ENCODE results near the gene GSDME. TPM values are rescaled to one million over a fixed set of nuclear protein-coding genes. Genes with fewer than 3 reads are reported as not detected.
A peak's percentile ranks its signal among the peaks of the same experiment; 100 is the strongest.

Gene GSDME
- total RNA-seq, 8 experiments from 2014 or later, result 12.4 to 40.1 (median 20.5) TPM

GRCh38 chr7:24709585-24710360, 47.5 kb downstream of the GSDME start:
- no peaks in the 10 kb centered on the region for H3K4me1 ChIP-seq (replicated peaks in 1 of 2)
- WGBS, 10 experiments, result 80 to 100% (median 98%) methylated on average over 2 to 9 of the region's 15 CpGs; no CpG with 5 or more reads in 2 of the 10 experiments
- H3K4me3 ChIP-seq, result no peak overlapping the region
- in situ Hi-C loops (cut with MboI; ENCODE audit: low pct_unique_long_range_greater_than_20kb in 2 of 9, low sequenced_read_pairs in 9 of 9, unreplicated experiment in 9 of 9), result no loop called here
- no peak overlapping the region for H3K27ac ChIP-seq
- no peak for ATAC-seq (replicated peaks in 6 of 8)

DNA sequence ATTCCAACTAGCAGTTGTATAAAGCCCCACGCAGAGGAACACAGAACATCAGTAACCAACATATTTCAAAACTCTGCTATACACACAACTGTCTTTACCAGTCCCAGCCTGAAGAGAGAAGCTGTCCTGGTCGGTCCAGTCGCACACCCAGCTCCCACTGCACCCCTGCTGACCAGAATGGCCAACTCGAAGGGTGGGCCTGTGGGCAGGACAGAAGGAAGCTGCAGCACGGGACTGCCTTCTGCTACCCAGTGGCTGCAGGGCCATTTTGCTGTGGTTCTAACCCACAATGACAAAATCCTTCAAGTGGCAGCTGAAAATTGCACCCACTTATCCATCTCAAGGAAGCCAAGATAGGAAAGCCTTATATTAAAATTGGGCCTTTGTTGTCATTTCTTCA, 48.2 kb downstream of the GSDME start:
- Histone ChIP-seq H3K4me3 (no peak overlapping the region), H3K27ac (no peak overlapping the region), H3K4me1 (replicated peaks in 1 of 2) (no peaks in the 10 kb centered on the region)
- 89 to 100% (median 100%) methylated on average over 1 to 5 of the region's 5 CpGs; no CpG with 5 or more reads in 2 of the 10 experiments for WGBS, 10 experiments
- ATAC-seq (replicated peaks in 6 of 8), result no peak
- in situ Hi-C loops (cut with MboI; ENCODE audit: low pct_unique_long_range_greater_than_20kb in 2 of 9, low sequenced_read_pairs in 9 of 9, unreplicated experiment in 9 of 9), result no loop called here

- Histone ChIP-seq H3K4me1 (replicated peaks in 1 of 2) (peaks cover 0 to under 1% of the 10 kb centered on the region in 2 donors), H3K27ac (no peak overlapping the region), H3K4me3 (no peak overlapping the region)
- in situ Hi-C loops (cut with MboI; ENCODE audit: low pct_unique_long_range_greater_than_20kb in 2 of 9, low sequenced_read_pairs in 9 of 9, unreplicated experiment in 9 of 9), result no loop called here
- 43 to 100% (median 85%) methylated on average over 1 to 7 of the region's 9 CpGs; no CpG with 5 or more reads in 2 of the 10 experiments for WGBS, 10 experiments
- ATAC-seq (replicated peaks in 6 of 8), result peak in 6 of 8 experiments; percentile 47 to 94 (median 56)
Measured at GRCh38 chr7:24707988-24708615, 49.2 kb downstream of the GSDME start.

GRCh38 chr7:24706211-24707170, 50.8 kb downstream of the GSDME start:
- Histone ChIP-seq H3K4me3 (no peak overlapping the region), H3K4me1 (replicated peaks in 1 of 2) (peaks cover 0 to 2% of the 10 kb centered on the region in 2 donors), H3K27ac (no peak overlapping the region)
- in situ Hi-C loops (cut with MboI; ENCODE audit: low pct_unique_long_range_greater_than_20kb in 2 of 9, low sequenced_read_pairs in 9 of 9, unreplicated experiment in 9 of 9), result no loop called here
- 75 to 100% (median 89%) methylated on average over 1 to 17 of the region's 30 CpGs; no CpG with 5 or more reads in 3 of the 10 experiments for WGBS, 10 experiments
- ATAC-seq (replicated peaks in 6 of 8), result no peak

- in situ Hi-C loops (cut with MboI; ENCODE audit: low pct_unique_long_range_greater_than_20kb in 2 of 9, low sequenced_read_pairs in 9 of 9, unreplicated experiment in 9 of 9), result no loop called here
- H3K27ac ChIP-seq, result no peak overlapping the region
- WGBS, 10 experiments, result 83 to 100% (median 93%) methylated on average over 1 to 4 of the region's 5 CpGs; no CpG with 5 or more reads in 6 of the 10 experiments
- peaks cover 0 to 2% of the 10 kb centered on the region in 2 donors for H3K4me1 ChIP-seq (replicated peaks in 1 of 2)
- H3K4me3 ChIP-seq, result no peak overlapping the region
- no peak for ATAC-seq (replicated peaks in 6 of 8)
Measured at GRCh38 chr7:24705461-24705954, 51.8 kb downstream of the GSDME start.

GRCh38 chr7:24704311-24704710, 53.0 kb downstream of the GSDME start:
- Histone ChIP-seq H3K4me3 (no peak overlapping the region), H3K27ac (no peak overlapping the region), H3K4me1 (replicated peaks in 1 of 2) (peaks cover under 1 to 2% of the 10 kb centered on the region in 2 donors)
- in situ Hi-C loops (cut with MboI; ENCODE audit: low pct_unique_long_range_greater_than_20kb in 2 of 9, low sequenced_read_pairs in 9 of 9, unreplicated experiment in 9 of 9), result no loop called here
- no peak for ATAC-seq (replicated peaks in 6 of 8)
- 71 to 100% (median 90%) methylated on average over 1 to 4 of the region's 4 CpGs for WGBS, 10 experiments

GRCh38 chr7:24703296-24703695, 54.0 kb downstream of the GSDME start:
- no peak overlapping the region for H3K4me3 ChIP-seq
- H3K27ac ChIP-seq, result no peak overlapping the region
- in situ Hi-C loops (cut with MboI; ENCODE audit: low pct_unique_long_range_greater_than_20kb in 2 of 9, low sequenced_read_pairs in 9 of 9, unreplicated experiment in 9 of 9), result no loop called here
- peaks cover 8 to 10% of the 10 kb centered on the region in 2 donors for H3K4me1 ChIP-seq (replicated peaks in 1 of 2)
- ATAC-seq (replicated peaks in 6 of 8), result peak in 1 of 8 experiments; percentile 36
- WGBS, 10 experiments, result 50 to 100% (median 71%) methylated on average over 1 to 3 of the region's 3 CpGs; no CpG with 5 or more reads in 6 of the 10 experiments

DNA sequence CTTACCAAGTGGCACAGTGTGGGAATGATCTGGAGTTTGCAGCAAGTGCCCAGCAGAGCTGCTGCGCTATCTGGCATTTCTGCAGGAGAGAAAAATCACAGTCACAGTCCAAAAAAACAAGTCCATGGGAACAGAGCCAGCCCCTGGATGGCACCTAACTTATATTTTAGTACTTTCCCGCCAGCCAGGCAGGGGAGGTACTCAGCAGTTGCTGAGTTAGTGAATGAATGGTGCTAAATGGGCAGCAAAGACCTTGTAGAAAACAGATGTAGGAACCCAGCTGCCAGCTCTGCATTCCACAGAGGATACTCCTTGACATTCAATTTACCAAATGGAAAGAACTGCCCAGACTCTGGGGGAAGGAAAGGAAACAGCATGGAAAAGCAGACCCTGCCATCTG, 54.5 kb downstream of the GSDME start:
- Histone ChIP-seq H3K4me3 (no peak overlapping the region), H3K27ac (no peak overlapping the region), H3K4me1 (replicated peaks in 1 of 2) (peaks cover 13 to 14% of the 10 kb centered on the region in 2 donors)
- no peak for ATAC-seq (replicated peaks in 6 of 8)
- in situ Hi-C loops (cut with MboI; ENCODE audit: low pct_unique_long_range_greater_than_20kb in 2 of 9, low sequenced_read_pairs in 9 of 9, unreplicated experiment in 9 of 9), result no loop called here
- 57 to 100% (median 100%) methylated on average over 1 of the region's 2 CpGs; no CpG with 5 or more reads in 6 of the 10 experiments for WGBS, 10 experiments

- Histone ChIP-seq H3K4me1 (replicated peaks in 1 of 2) (peaks cover 14% of the 10 kb centered on the region in 2 donors), H3K27ac (no peak overlapping the region), H3K4me3 (no peak overlapping the region)
- 48 to 100% (median 92%) methylated on average over 1 to 3 of the region's 4 CpGs; no CpG with 5 or more reads in 3 of the 10 experiments for WGBS, 10 experiments
- in situ Hi-C loops (cut with MboI; ENCODE audit: low pct_unique_long_range_greater_than_20kb in 2 of 9, low sequenced_read_pairs in 9 of 9, unreplicated experiment in 9 of 9), result no loop called here
- ATAC-seq (replicated peaks in 6 of 8), result peak in 4 of 8 experiments; percentile 39 to 96 (median 88)
Measured at GRCh38 chr7:24701261-24702235, 55.7 kb downstream of the GSDME start.

- in situ Hi-C loops (cut with MboI; ENCODE audit: low pct_unique_long_range_greater_than_20kb in 2 of 9, low sequenced_read_pairs in 9 of 9, unreplicated experiment in 9 of 9), result no loop called here
- WGBS, 10 experiments, result 50 to 96% (median 81%) methylated on average over 2 to 9 of the region's 9 CpGs; no CpG with 5 or more reads in 1 of the 10 experiments
- Histone ChIP-seq H3K4me1 (replicated peaks in 1 of 2) (peaks cover 14% of the 10 kb centered on the region in 2 donors), H3K27ac (no peak overlapping the region), H3K4me3 (no peak overlapping the region)
- ATAC-seq (replicated peaks in 6 of 8), result peak in 1 of 8 experiments; percentile 6
Measured at GRCh38 chr7:24700521-24701260, 56.6 kb downstream of the GSDME start.

All from motor neuron (in vitro differentiated cells).